ENCODE data around the gene CD74. TPM values are rescaled to one million over a fixed set of nuclear protein-coding genes. Genes with fewer than 3 reads are reported as not detected.

CD74 gene
- polyA plus RNA-seq, 2 of the 4 experiments (the other 2 are of a cell fraction): not detected

GRCh38 chr5:150436141-150436680 is 23.5 kb upstream of the CD74 start:
- no peak for FAIRE-seq
- Histone ChIP-seq H3K4me1 (no peaks in the 10 kb centered on the region), H3K27ac (no peak overlapping the region), H3K4me2 (peak overlapping the region; percentile 34; the same call in 1 of the 3 replicates), H3K4me3 (no peak overlapping the region), H3K9me3 (no peaks in the 10 kb centered on the region)
- TF ChIP-seq CHD4 (IDR thresholded peaks at IDR 0.05; ENCODE audit: borderline replicate concordance) (no peak), MYC (IDR thresholded peaks at IDR 0.05; ENCODE audit: borderline replicate concordance, low read length) (0 out of 2 replicates have a peak, but pooled peaks have one; percentile 39), FOSL2 (IDR thresholded peaks at IDR 0.05) (no peak), FOSL2 (CRISPR knock-in tag; IDR thresholded peaks at IDR 0.05) (peak; percentile 51; the same call in 1 of the 2 replicates), JUNB (IDR thresholded peaks at IDR 0.05) (no peak), SREBF2 (IDR thresholded peaks at IDR 0.05) (no peak), HEYL (CRISPR knock-in tag; IDR thresholded peaks at IDR 0.05) (no peak), RFX5 (IDR thresholded peaks at IDR 0.05) (peak; percentile 29; the same call in 1 of the 2 replicates), CTCF (IDR thresholded peaks at IDR 0.05) (peak; percentile 87), MAX (IDR thresholded peaks at IDR 0.05) (peak; percentile 79), PHF8 (IDR thresholded peaks at IDR 0.05; ENCODE audit: borderline replicate concordance, low read depth) (no peak), RAD21 (conservative IDR thresholded peaks at IDR 0.05 in 1 of 2, IDR thresholded peaks at IDR 0.05 in 1 of 2) (peak; percentile 88 to 91), SMC3 (IDR thresholded peaks at IDR 0.05) (peak; percentile 86)
- peak; percentile 86 to 88 for ATAC-seq
- 27% methylated on average over 10 of the region's 13 CpGs for WGBS (ENCODE audit: missing lambda C conversion rate)
- ChIA-PET CTCF (interaction anchor here (0.6 to 3.3 kb wide), 30 partner anchors 9 to 445 kb away, joined by 3 to 14 read pairs (median 4); partner anchors contain the start of gene RPS14), POLR2A (interaction anchor here (0.5 to 1.0 kb wide), 3 partner anchors 14 to 204 kb away, joined by 3 to 10 read pairs (median 4); partner anchors contain the start of gene SYNPO)
- peak; percentile 88 to 95 for DNase-seq (ENCODE audit: low read depth in 1 of 2, low spot score in 1 of 2)

- Histone ChIP-seq H3K4me1 (no peaks in the 10 kb centered on the region), H3K9me3 (no peaks in the 10 kb centered on the region), H3K4me3 (no peak overlapping the region), H3K4me2 (no peak overlapping the region), H3K27ac (no peak overlapping the region)
- no peak for ATAC-seq
- no peak for FAIRE-seq
- POLR2A ChIA-PET: no interaction called here
- TF ChIP-seq ZSCAN20 (CRISPR knock-in tag; IDR thresholded peaks at IDR 0.05) (no peak), FOXS1 (CRISPR knock-in tag; IDR thresholded peaks at IDR 0.05) (no peak), PHF8 (IDR thresholded peaks at IDR 0.05; ENCODE audit: borderline replicate concordance, low read depth) (no peak), CTCF (IDR thresholded peaks at IDR 0.05) (no peak), CBX2 (IDR thresholded peaks at IDR 0.05; ENCODE audit: borderline replicate concordance, low read depth) (no peak), ZFP36 (IDR thresholded peaks at IDR 0.05; ENCODE audit: borderline replicate concordance, partially characterized antibody) (no peak), NFE2L2 (conservative IDR thresholded peaks at IDR 0.05; ENCODE audit: low read length) (no peak), MAX (IDR thresholded peaks at IDR 0.05) (no peak), CEBPB (IDR thresholded peaks at IDR 0.05) (no peak), NR3C1 (IDR thresholded peaks at IDR 0.05) (no peak), CHD2 (IDR thresholded peaks at IDR 0.05; ENCODE audit: low read length, partially characterized antibody) (no peak), RCOR1 (IDR thresholded peaks at IDR 0.05; ENCODE audit: low read depth, low read length) (no peak), GATA3 (IDR thresholded peaks at IDR 0.05; ENCODE audit: borderline replicate concordance) (no peak)
- CTCF ChIA-PET: interaction anchor here (0.7 to 2.6 kb wide), 10 partner anchors 13 to 304 kb away, joined by 3 to 14 read pairs (median 6); no protein-coding TSS in a partner anchor
- WGBS (ENCODE audit: missing lambda C conversion rate): 54% methylated on average over 6 of the region's 6 CpGs
- no peak for DNase-seq (ENCODE audit: low read depth in 1 of 2, low spot score in 1 of 2)
Measured at GRCh38 chr5:150434464-150434863, 21.8 kb upstream of the CD74 start.

All from A549 (cell line).